ENCODE measurements around the gene MYOM3.

The MYOM3 gene

DNA sequence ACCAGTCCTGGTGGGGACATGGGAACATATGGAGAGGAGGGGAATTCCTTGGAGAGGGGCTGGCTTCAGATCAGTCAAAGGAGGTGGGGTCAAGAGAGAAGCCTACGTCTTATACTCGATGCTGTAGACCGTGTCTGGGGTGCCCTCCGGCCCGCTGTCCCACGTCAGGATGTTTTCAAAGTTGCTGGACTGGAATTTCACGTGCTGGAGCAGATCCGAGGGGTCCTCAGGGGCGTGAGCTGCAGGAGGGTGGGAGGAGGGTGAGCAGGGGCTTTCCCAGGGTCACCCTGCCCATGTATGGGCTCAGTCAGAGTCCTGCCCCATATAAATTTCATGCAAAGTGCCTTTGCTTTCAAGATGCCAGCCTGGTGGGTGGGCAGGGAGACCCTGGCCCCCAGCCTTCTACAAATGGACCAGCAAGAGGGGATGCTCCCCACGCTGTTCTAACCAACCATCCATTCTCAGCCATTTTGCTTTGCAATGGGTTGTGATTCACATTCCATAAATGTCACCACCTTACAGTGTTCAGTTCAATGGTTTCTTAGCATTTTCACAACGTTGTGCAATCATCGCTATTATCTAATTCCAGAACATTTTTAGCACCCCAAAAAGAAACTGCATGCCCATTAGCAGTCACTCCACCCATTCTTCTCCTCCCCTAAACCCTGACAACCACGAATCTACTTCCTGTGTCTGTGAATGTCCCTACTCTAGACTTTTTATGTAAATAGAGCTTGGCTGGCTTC lies 26.7 kb upstream of the MYOM3 start:
- no peak for DNase-seq

DNA sequence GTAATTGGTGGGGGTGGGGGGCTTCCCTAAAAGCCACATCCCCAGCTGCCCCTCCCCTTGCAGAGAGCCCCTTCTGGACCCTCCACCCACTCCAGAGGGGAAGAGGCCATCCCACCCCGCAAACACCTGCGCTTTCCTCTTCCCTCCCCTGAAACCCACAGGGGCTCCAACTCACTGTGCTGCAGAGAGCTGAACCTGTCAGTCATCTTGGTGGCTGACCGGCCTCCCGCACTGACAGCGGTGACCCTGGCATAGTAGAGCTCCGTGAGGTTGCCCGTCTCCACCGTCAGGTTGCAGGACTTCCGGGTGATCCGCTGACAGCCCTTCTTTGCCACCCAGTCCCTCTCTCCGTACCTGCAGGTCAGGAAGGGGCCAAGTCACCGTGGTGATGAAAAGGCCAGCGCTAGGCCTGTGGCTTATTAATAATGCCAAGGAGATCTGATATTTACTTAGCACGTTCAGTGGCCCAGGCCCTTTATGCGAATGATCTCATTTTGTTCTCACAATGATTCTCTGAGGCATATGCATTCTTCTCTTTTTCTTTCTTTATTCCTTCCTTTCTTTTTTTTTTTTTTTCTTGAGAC lies 25.1 kb upstream of the MYOM3 start:
- DNase-seq = no peak

DNA sequence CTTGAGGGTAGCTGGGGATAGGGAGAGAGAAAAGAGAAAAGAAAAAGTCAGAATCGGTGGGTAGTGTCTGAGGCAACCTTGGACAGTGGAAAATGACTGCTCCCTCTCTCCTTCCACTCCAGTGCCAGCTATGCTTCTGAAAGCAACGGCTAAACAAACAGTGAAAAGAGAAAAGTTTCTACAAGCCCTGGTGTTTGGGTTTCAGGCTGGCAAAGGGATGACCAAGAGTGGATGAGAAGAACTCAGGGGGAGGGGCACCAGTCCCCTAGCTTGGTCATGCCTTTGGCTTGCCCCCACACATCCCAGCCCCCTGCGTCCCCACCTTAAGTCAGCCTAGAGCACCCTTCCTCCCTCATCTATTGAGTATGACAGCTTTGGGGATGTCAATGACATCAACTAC lies 22.4 kb upstream of the MYOM3 start:
- DNase-seq = no peak

DNA sequence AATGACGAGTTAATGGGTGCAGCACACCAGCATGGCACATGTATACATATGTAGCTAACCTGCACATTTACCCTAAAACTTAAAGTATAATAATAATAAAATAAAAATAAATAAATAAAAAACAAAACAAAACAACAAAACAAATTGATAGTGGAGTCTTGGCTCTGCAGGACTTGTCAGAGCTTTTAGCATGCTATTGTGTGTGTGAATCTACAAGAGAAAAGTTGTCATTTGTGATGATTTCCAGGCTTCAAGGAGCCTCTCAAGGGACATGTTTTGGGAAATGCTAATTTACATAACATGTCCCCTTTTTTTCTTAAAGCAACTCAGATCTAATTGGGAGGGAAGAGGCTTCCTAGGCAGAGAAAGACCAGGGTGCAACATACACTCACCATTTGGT lies 21.9 kb upstream of the MYOM3 start:
- DNase-seq = no peak

DNA sequence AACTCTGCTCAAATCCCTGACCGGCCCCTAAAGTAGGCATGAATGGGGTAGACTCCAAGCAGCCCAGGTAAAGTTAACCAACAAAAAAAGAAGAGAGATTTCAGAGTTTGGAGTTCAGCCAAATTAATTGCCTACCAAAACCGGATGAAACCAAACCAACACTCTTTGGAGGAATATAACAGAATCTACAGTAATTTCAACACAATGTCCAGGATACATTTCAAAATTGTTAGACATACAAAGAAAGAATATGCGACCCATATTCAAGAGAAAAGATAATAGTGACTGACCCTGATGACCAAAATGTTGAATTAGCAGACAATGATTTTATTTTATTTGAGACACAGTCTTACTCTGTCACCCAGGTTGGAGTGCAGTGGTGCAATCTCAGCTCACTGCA lies 18.4 kb upstream of the MYOM3 start:
- no peak for DNase-seq

DNA sequence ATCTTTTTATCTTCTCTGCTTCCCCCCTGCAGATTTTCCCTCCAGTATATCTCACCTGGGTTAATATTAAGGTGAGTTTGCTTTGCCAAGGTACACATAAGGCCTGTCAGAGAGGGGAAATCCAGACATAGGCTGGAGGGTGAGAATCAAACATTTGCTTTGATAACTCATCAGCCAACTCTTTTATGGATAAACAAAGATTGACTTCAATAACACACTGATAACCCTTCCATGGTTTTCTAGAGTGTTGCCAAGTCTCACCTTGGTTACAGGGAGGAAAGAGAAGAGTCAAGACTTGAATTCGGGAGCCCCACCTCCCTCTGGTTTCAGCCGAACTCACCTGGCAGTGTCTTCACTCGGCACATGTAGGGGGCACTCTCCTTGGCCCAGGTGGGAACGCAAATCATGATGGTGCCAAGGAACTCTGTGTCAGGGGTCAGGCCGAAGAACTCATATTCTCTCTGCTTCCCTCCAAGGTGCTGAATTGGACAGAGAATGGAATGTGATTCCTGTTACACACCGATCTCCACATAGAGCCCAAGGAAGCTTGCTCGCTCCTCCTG lies 15.9 kb upstream of the MYOM3 start:
- DNase-seq = no peak

DNA sequence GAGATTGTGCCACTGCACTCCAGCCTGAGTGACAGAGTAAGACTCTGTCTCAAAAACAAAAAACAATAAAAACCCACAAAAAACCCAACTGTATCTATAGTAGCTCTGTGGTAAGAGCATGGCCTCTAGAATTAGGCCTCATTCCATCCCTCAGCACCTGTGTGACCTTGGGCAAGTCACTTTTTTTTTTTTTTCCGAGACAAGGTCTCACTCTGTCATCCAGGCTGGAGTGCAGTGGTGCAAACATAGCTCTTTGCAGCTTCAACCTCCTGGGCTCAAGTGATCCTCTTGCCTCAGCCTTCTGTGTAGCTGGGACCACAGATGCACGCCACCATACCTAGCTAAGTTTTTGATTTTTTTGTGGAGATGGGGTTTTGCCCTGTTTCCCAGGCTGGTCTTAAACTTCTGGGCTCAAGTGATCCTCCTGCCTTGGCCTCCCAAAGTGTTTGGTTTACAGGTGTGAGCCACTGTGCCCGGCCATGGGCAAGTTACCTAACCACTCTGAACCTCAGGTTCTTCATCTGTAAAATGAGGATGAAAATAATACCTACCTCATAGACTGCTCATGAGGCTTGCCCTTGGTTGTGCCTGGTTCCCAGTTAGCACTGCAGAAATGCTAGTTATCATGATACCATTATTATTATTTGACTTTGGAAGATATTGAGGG lies 15.3 kb upstream of the MYOM3 start:
- no peak for DNase-seq

DNA sequence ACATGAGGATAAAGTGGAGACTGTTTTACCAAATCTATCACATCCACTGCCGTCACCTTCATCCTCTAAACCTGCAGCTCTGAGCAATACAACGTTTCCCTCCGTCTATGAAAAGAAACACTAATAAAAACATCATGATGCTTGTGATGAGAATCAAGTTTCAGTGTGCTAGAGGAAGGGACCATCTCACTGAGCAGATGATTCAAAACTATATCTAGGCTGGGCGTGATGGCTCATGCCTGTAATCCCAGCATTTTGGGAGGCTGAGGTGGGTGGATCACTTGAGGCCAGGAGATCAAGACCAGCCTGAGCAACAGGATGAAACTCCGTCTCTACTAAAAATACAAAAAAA lies 14.7 kb upstream of the MYOM3 start:
- no peak for DNase-seq

DNA sequence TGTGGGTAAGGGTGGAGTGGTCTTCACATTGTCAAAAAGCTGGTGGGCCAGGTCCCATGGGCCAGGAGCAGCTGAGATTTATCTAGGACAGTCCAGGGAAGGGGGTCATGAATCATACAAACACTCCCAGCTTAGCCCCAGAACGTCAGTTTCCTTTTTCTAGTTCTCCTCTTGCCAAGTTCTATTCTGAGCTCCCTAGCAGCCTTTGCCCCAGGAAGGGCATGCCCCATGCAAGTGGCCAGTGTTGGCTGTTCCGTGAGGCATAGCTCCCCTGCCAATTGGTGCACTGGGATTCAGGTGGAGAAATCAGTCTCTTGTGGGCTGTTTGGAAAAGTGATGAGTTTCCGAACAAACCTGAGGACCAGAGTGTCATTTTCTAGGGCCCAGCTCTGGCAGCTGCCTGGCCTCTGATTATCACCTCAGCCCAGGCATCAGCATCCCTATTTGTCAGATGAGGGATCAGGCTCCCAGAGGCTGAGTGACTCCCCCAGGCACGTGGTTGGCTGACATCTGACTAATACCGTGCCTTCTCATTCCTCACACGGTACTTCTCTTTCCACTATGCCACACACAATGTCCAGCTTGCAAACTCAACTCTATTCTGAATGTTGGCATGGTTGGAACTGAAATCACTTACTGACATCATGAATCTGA lies 14.2 kb upstream of the MYOM3 start:
- DNase-seq = no peak

DNA sequence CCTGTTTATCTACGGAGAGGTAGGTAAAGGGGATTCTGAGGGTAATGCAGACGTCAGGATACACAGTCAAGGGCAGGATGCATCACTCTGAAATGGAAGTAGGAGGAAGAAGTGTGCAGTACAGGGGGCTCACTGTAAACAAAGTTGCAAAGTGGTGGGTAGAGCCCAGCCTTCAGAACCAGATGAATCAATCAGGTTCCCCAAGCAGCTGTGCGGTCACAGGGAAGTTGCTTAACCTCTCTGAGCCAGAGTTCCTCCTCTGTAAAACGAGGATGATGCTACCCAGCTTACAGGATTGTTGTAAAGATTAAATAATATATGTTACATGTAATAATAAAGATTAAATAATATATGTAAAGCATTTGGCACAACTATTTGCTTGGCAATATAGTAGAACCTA lies 13.5 kb upstream of the MYOM3 start:
- no peak for DNase-seq

DNA sequence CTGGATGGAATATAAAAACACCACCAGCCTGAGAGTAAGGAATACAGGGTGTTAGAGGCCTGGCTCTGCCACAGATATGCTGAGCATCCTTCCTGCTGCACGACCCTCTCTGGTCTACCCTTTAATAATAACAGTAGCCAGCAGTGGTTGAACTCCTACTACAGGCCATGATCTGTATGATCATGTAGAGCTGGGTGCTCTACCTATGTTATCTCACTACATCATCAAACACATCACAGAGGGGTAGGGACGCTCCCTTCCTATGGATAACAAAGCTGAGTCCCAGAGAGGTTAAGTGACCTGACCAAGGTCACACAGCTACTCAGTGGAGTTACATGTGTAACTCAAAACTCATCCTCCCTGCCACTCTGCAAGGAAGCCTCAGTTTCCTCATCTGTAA lies 13.0 kb upstream of the MYOM3 start:
- DNase-seq = no peak

DNA sequence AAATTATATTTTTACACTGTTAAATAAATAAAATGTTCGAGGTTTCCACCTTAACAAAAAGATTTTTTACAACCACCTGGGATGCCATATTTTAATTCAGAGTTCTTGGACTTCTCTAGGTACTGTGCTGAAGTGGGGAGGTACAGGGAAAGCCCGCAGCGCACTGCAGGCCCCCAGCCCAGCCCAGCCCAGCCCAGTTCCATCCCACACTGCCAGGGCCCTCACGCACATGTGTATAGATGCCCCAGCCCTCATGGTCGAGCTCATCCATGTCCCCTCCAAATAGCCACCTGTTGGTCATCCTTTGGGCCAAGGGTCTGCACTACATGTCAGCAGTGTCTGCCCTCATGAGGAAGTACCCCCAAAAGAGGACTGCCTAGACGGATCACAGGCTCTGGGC lies 11.7 kb upstream of the MYOM3 start:
- DNase-seq = no peak

DNA sequence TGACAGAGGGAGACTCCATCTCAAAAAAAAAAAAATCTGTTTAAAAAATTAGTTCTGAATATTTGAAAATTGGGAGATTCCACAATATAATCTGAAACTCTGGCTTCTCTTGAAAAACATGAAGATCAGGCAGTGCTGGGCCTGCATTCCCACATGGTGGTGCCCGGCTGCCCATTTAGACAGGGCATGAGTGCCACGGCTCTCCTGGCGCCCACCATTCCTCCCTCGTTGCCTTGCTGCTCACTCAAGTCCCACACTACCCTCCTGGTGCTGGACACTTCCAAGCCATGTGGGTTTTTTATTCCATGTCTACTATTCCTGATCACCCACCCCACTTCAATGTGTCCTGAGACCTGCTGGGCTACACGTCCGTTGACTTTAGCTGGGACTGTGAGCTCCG lies 10.8 kb upstream of the MYOM3 start:
- no peak for DNase-seq

DNA sequence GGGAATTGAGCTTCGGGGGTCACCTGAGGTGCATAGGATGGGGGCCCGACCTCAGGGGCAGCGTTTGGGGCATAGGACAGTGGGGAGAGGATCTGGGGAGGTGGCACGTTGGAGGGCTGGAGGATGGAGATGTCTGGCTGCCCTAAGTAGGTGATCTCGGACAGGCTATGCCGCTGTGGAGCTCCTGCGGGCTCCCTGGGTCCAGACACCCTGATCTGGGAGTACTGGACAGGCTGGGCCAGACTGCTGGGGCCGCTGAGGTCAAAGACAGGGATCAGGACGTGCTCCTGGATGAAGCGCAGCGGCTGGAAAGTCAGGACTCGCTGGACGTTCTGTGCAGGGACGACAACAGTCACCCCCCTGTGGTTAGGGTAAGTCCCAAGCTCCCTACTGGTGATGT lies 9.5 kb upstream of the MYOM3 start:
- no peak for DNase-seq

DNA sequence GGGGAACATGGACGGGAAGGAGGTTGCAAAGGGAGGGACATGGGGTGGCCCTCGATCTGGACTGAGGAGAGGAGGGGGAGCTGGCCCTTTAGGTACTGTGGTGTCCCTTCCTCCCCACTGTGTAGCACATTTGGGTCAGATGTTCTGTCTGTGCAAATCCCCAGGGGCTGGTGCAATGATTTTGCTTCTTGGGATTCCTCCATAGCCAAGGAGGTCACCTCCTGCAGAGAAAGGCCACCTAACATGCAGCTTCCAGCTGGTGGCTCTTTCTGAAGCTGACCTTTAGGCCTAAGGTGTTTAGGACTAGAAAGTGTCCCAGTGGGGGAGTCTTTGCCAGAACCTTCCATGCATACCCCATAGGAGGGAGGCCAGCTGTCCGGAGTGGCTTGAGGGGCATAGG lies 9.0 kb upstream of the MYOM3 start:
- no peak for DNase-seq

DNA sequence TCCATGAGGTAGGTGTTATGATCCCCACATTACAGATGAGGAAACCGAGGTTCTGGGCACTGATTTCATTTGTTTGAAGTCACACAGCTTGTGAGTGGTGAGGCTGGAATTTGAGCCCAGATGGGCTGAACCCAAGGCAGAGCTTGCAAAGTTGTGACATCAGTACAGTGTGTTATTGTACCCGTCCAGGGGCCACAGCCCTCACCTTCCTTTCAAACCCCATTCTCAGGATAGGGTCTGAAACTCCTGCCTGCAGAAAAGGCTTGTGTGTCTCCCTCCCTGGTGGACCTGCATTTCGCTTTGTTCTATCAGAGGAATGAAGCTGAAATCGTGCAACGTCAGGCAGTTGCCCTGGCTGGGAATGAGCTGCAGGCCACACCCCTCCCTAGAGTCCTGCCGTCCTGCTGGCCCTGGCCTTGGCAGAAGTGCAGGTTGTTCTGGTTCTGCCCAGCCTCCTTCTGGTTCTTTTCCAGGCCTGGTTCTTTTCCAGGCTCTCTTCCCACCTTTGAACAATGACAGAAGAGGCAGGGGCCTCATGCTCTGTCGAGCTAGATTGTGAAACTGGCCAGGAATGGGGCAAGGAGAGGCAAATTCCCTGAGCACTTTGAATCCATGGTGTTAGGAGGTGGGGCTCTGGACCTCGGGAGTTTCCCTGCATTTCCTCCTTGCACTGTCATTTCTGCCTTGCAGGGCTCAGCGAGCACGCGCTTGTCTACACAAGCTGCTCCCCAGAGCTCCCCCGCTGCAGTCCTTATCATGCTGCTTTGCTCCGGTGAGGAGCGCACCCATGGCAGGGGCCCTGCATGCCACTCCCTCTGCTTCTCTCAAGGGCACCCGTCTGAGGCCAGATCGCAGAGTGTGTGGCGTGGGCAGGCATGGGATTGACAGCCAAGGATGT lies 8.2 kb upstream of the MYOM3 start:
- DNase-seq = no peak

DNA sequence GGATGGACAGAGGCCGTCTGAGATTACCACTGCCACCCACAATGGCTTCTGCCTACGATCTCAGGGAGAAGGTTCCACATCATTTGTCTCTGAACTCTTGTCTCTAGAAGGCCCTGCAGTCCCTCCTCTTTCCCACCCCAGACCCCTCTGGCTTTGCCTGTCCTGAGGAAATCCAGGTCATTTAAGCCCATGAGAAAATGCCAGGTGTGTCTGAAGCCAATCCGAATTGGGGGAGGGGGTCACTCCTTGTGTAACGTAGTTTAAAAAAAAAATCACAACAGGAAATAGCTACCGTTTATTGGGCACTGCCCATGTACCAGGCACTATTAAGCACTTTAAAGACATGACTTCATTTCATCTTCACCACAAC lies 7.5 kb upstream of the MYOM3 start:
- DNase-seq = no peak

DNA sequence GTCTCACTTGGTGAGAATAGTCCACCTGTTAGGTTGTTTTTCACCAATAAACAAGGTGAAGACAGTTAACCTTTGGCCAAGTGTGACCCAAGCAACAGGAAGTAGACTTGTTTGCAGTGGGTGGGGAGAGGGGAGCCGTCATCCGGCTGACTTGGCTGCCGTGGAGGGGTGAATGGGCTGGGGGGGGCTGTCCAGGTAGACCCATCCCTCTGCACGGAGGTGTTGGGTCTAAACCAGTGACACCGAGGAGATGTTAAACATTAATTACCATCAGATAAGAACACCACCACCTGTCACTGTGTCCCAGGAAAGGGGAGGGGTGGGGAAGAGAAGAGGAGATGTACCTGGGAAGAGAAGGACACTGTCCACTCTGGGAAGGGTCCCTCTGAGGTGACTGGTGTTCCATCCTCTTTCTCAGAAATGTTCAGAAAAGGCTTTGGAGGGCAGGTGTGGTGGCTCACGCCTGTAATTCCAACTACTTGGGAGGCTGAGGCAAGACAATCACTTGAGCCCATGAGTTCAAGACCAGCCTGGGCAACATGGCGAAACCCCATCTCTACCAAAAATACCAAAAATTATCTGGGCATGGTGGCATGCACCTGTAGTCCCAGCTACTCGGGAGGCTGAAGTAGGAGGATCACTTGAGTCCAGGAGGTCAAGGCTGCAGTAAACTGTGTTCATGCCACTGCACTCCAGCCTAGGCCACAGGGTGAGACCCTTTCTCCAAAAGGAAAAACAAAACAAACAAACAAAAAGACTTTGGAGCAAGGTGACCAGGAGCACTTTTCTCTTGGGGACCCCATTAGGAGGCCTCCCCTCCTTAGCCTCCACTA lies 6.7 kb upstream of the MYOM3 start:
- DNase-seq = no peak

DNA sequence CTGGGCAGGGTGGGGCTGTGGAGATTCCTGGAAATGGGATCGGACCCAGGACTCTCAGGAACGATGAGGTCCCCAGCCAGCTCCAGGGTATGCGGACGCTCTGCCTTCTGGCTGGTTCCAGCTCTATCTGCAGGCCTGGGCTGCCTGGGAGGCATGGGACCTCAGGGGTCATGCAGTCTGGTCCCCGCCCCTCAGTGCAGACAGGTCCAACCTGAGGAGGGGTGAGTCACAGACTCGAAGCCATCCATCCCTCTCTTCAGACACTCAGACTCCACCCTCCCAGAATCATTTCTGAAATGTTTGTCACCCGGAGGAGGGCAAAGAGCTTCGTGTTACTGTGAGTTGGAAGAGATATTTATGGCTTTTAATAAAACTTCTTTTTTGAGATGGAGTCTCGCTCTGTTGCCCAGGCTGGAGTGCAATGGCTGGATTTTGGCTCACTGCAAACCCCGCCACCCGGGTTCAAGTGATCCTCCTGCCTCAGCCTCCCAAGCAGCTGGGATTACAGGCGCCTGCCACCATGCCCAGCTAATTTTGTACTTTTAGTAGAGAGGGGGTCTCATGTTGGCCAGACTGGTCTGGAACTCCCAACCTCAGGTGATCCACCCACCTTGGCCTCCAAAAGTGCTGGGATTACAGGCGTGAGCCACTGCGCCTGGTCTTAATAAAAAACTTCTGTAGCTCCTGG lies 5.9 kb upstream of the MYOM3 start:
- no peak for DNase-seq

DNA sequence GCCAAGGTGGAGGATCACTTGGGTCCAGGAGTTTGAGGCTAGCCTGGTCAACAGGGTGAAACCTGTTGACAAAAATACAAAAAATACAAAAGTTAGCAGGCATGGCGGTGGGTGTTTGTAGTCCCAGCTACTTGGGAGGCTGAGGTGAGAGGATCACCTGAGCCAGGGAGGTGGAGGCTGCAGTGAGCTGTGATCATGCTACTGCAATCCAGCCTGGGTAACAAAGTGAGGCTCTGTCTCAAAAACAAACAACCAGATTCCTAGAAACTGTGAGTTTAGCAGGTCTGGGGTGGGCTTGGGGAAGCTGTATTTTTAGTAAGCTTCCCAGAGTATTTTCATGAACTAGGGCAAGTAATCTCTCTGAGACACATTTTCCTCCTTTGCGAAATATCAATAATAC lies 5.2 kb upstream of the MYOM3 start:
- DNase-seq = no peak

DNA sequence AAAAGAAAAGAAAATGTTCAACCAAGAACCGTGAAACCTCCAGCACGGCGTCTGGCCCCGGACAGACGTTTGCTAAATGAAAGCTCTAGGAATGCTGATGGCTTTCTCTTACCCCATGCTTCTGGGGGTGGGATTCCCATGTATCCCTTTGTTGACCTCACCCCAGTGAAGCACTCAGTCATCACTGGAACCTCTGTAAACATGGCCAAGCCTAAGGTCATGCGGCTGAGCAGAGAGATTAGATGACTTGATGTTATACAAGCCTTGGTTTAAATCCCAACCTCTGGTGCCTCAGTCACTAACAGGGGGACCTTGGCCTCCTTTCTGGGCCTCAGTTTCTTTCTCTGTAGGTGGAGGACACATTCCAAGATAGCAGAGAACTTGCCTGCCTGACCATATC lies 2.8 kb upstream of the MYOM3 start:
- DNase-seq = no peak

Data from NCI-H1092 treated with DMSO at 0.1 percent for 48 hours (cell line).